NCI-H2081 (cell line): ENCODE results near the gene SOS2.

Source experiments
- DNase-seq, 2 experiments: peaks; one replicate each; lab custom pipeline; 2025; lab: John Stamatoyannopoulos, UW

SOS2 gene

GRCh38 chr14:50116181-50116956 is 115.0 kb downstream of the SOS2 start, which contains the start of gene VCPKMT:
Gene VCPKMT (minus strand): TSS chr14:50116572. CDS start chr14:50116552, 20 bp downstream.
- peak; percentile 93 to 96 for DNase-seq

GRCh38 chr14:50113381-50114035 is 117.9 kb downstream of the SOS2 start:
- DNase-seq, result no peak

GRCh38 chr14:50110323-50111037 is 120.9 kb downstream of the SOS2 start:
- DNase-seq, result no peak

- DNase-seq, result peak in 1 of 2 experiments; percentile 9
These were observed 122.0 kb downstream of the SOS2 start for GRCh38 chr14:50109342-50109741.

GRCh38 chr14:50107850-50108249 is 123.5 kb downstream of the SOS2 start:
- no peak for DNase-seq

GRCh38 chr14:50106178-50106577 is 125.2 kb downstream of the SOS2 start:
- no peak for DNase-seq

- no peak for DNase-seq
These were observed 127.8 kb downstream of the SOS2 start for GRCh38 chr14:50103558-50103957.

GRCh38 chr14:50101417-50101816 is 130.0 kb downstream of the SOS2 start:
- DNase-seq, result no peak

- DNase-seq, result no peak
These were observed 130.6 kb downstream of the SOS2 start for GRCh38 chr14:50100805-50101204.

GRCh38 chr14:50099335-50099734 is 132.0 kb downstream of the SOS2 start:
- no peak for DNase-seq

- no peak for DNase-seq
These were observed 135.5 kb downstream of the SOS2 start for GRCh38 chr14:50095895-50096294.

- no peak for DNase-seq
These were observed 137.2 kb downstream of the SOS2 start for GRCh38 chr14:50094056-50094755.

GRCh38 chr14:50093496-50093895 is 137.9 kb downstream of the SOS2 start:
- no peak for DNase-seq

- no peak for DNase-seq
These were observed 139.3 kb downstream of the SOS2 start for GRCh38 chr14:50092006-50092555.

GRCh38 chr14:50091240-50091913 is 140.0 kb downstream of the SOS2 start:
- DNase-seq, result no peak

- no peak for DNase-seq
These were observed 142.2 kb downstream of the SOS2 start for GRCh38 chr14:50089208-50089607.

- no peak for DNase-seq
These were observed 142.6 kb downstream of the SOS2 start for GRCh38 chr14:50088731-50089130.

- no peak for DNase-seq
These were observed 143.3 kb downstream of the SOS2 start for GRCh38 chr14:50088117-50088515.

GRCh38 chr14:50087341-50088116 is 143.8 kb downstream of the SOS2 start:
- DNase-seq, result no peak

- DNase-seq, result no peak
These were observed 145.1 kb downstream of the SOS2 start for GRCh38 chr14:50086321-50086711.
